GM10266 (cell line): Measurements from ENCODE around the gene GCLC.

Experiments
- DNase-seq: peaks from one replicate; pipeline ENCODE4 v3.0.0; 2012; ENCODE audit errors: extremely low spot score
- TF ChIP-seq, protein P1 (sequence below): IDR thresholded peaks from 2 replicates; pipeline ENCODE4 v1.5.1; 2012; ENCODE audit warnings: mild to moderate bottlenecking, low read depth; ENCODE audit not compliant: control insufficient read depth, insufficient read depth; ENCODE audit errors: missing control alignments

Gene GCLC

DNA sequence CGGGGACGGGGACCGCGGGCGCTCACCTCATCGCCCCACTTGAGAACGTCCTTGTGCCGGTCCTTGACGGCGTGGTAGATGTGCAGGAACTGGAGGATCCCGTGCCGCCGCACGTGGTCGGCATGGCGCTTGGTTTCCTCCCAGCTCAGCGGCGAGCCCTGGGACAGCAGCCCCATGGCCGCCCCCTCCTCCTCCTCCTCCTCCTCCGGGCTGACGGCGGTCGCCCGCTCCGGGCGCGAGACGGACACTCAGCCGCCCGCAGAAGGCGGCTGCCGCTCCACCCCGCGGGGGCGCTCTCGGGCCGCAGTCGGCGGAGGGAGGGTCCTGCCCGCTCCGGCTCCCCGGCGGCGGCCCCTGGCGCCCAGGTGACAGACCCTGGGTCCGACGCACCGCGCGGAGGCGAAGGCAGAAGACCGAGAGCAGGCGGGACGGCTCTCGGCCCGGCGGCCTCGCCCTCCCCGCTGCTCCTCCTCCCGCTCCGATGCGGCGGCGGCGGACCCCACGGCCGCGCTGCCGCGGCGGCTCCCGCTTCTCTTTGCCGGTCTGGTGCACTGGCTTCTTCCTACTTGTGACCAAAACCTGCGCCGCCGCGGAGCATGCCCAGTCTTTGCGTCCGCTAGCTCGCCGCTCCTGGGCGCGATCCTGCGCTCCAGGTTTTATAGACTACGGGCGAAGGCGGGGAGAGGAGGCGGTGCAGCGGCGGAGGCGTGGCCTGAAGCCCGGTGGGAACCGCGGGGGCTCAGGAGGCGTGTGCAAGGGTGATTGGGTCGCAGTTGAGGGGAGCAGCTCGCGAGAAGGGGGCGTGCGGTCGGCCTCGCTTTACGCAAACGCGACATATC, at the start of gene GCLC:
Gene GCLC (minus strand): TSS at position 632 of the 839 bp plus-strand sequence. CDS start 456 bp downstream, at position 176.
- TF ChIP-seq, protein P1, sequence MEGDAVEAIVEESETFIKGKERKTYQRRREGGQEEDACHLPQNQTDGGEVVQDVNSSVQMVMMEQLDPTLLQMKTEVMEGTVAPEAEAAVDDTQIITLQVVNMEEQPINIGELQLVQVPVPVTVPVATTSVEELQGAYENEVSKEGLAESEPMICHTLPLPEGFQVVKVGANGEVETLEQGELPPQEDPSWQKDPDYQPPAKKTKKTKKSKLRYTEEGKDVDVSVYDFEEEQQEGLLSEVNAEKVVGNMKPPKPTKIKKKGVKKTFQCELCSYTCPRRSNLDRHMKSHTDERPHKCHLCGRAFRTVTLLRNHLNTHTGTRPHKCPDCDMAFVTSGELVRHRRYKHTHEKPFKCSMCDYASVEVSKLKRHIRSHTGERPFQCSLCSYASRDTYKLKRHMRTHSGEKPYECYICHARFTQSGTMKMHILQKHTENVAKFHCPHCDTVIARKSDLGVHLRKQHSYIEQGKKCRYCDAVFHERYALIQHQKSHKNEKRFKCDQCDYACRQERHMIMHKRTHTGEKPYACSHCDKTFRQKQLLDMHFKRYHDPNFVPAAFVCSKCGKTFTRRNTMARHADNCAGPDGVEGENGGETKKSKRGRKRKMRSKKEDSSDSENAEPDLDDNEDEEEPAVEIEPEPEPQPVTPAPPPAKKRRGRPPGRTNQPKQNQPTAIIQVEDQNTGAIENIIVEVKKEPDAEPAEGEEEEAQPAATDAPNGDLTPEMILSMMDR, result peak; percentile 78
- DNase-seq, result peak; percentile 91

DNA sequence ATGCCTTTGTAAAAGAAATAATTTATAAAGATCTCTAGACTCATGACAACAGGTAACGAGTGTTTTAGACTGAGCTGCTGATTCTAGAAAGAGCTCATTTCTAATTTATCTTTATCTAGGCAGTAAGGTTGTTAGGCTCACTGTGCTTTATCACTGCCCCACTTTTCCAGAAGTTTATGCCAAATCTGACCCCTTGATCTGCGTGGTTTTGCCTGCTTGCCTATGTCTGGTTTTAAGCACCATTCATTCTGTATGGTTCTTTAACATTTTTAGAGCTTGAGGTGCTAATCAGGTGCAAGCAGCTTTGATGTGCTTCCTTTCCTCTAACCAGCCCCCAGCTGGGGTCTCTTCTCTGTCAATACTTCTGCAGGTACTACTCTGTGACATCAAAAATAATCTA, 49.7 kb upstream of the GCLC start:
- no peak for DNase-seq
- TF ChIP-seq, protein P1, result no peak

DNA sequence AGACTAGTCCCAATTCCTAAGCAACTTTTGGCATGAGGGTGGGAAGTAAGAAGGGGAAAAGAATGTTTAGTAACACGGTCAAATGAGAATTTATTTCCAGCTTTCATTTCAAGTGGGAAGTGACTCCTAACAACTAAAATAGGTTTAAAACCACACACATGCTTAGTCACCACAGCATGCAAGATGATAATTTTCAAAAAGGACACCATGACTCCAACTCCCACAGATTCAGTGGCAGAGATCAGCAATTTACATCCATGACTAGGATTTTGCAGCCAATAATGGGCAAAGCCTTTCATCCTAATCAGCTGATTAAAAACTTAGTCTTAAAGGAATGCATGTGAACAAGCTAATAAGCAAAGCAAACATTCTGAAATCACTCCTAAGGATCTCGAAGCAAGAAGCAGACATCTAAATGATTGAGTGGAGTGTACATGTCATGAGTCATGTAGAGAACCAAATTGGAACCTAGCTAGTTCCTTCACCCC, 48.1 kb upstream of the GCLC start:
- no peak for DNase-seq
- TF ChIP-seq, protein P1, result no peak

DNA sequence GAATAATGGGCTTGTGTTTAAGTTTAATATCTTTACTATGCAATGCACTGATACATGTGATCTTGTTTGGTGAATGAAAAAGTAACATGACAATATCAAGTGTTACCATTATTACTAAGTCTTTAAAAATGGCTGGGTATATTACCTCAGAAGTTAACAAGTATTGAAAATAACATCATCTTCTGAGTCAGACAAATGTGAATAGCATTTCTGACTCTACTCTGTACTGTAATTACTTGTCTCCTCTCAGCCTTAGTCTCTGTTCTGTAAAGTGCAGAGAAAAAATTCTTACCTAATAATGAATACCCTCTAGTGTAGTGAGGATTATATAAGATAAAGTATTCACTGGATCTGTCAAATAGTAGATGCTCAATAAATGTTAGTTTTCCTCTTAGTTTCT, 47.0 kb upstream of the GCLC start:
- TF ChIP-seq, protein P1, result no peak
- no peak for DNase-seq

DNA sequence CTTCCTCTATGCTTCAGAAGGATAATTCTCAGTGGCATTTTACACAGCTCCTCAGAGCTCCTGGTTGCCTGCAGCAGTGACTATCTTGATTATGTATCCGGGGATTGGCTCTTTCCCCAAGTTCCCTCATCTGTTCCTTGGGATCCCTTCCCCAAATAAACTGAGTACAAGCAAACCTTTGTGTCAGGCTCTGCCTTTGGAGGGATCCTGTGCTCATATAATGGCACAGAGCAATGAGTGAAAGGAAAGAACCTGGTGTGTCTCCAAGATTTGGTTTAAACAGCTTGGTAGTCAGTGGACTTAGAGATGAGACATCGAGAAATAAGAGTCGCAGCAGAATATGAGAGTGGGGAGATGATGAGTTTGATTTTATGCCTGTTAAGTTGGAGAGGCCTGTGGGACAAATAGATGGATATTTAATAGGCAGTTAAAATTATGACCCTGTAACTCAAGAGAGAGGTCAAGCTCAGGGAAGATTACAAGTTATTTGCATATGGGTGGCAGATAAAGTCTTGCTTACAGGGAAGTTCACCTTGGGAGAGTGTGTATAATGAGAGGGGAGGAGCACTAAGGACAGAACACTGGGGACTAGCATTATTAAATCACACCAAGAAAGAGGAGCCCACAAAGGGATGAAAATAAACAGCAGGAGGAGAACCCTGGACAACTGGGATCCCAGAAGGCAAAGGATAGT, 44.1 kb upstream of the GCLC start:
- no peak for DNase-seq
- TF ChIP-seq, protein P1, result no peak

DNA sequence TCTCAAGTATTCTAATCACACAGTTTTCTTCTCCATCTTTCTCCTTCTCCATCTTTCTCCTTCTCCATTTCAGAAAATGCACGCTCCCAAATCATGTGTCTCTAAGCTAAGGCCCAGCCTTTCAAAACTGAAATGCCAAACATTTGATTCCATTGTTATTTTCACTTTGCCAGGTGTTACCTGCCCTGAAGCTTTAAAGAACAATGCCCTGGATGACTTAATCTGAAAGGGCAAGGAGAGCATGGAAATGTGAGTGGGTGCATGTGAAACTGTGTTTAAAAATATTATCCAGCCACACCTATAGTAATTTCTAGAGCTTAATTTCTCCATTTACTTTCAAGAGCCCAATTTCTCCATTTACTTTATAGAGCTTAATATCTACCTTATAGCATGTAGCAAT, 42.4 kb upstream of the GCLC start:
- TF ChIP-seq, protein P1, result no peak
- DNase-seq, result no peak

DNA sequence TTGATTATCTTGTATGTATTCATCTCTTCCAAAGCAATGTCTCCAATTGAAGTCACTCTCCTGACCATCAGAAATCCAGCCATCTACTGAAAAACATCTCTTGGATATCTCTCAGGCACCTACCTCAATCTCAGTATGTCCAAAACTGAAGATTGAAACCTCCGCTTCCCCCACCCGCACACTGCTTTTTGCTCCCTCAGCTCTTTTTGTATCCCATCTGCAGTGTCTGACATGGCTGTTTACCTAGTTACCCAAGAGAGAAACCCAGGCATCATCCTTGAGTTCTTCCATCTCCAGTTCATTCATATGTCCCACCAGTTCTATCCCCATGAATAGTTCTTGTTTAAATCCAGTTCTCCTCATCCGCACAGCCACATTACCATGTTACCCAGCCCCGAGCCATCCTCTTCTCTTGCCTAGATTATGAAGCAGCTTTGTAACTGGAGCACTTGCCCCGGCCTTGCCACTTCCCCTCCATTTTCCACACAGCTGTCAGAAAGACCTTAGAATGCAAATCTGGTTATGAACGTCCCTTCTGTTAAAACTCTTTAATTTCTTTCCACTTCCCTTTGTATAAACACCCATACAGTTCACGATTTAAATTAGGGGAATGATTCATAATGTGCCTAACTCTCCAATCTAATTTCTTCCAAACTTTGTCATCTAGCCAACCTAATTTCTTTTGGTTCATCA, 40.5 kb upstream of the GCLC start:
- no peak for DNase-seq
- TF ChIP-seq, protein P1, result no peak
